Measurements from ENCODE around the gene SLC2A13.
A peak's percentile ranks its signal among the peaks of the same experiment; 100 is the strongest.

SLC2A13 gene

DNA sequence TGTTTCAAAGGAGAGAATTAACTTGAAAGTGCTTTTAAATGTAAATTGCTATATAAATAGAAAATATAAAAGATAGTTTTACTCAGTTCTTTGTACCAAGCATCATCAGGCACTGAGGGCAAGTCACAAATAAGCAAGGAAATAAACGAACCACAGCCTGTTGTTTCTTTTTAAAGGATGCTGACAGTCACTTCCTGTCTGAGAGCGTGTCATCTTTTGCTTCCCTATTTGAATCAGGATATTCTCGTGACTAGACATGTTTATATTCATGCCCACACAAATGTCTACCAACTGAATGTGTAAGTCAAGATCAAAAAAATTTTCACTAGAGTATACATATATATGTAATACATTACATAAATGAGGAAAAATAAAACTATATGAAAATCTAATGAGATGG is 31.4 kb upstream of the SLC2A13 start:
- H3K27ac ChIP-seq (ENCODE audit: low read depth, low read length, severe bottlenecking) = no peak overlapping the region
- no peak overlapping the region for H3K4me3 ChIP-seq (ENCODE audit: extremely low read depth, insufficient read depth, low read length, poor library complexity, severe bottlenecking)
- H3K4me1 ChIP-seq (ENCODE audit: control insufficient read depth, insufficient read depth, low read length, poor library complexity, severe bottlenecking) = no peaks in the 10 kb centered on the region
- no peaks in the 10 kb centered on the region for H3K36me3 ChIP-seq (ENCODE audit: control insufficient read depth, insufficient read depth, low read length)
- WGBS, 2 experiments (ENCODE audit: insufficient coverage in 2 of 2) = 80 to 83% methylated on average over 1 of the region's 3 CpGs
- no peaks in the 10 kb centered on the region for H3K9me3 ChIP-seq (ENCODE audit: control insufficient read depth, low read length)

DNA sequence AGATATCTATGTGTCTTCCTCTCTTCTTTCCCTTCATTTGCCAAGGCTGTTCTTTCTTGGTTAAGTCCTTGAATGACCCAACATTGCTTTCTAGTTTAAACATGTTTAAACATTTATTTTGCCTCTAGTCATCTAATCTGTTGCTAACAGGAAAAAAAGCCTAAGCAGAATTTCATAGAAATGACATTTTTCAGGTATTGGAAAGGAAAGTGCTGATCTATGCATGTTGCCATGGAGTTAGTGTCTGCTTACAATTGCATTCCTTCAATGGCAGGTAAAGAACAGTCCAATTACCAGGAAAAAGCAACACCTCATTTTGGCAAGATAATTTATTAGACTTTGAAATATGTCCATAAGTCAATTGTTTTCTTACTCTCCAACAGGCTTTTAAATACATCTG is 21.5 kb upstream of the SLC2A13 start:
- no peak overlapping the region for H3K27ac ChIP-seq (ENCODE audit: low read depth, low read length, severe bottlenecking)
- H3K9me3 ChIP-seq (ENCODE audit: control insufficient read depth, low read length) = no peaks in the 10 kb centered on the region
- H3K4me3 ChIP-seq (ENCODE audit: extremely low read depth, insufficient read depth, low read length, poor library complexity, severe bottlenecking) = no peak overlapping the region
- H3K36me3 ChIP-seq (ENCODE audit: control insufficient read depth, insufficient read depth, low read length) = no peaks in the 10 kb centered on the region
- no peaks in the 10 kb centered on the region for H3K4me1 ChIP-seq (ENCODE audit: control insufficient read depth, insufficient read depth, low read length, poor library complexity, severe bottlenecking)

DNA sequence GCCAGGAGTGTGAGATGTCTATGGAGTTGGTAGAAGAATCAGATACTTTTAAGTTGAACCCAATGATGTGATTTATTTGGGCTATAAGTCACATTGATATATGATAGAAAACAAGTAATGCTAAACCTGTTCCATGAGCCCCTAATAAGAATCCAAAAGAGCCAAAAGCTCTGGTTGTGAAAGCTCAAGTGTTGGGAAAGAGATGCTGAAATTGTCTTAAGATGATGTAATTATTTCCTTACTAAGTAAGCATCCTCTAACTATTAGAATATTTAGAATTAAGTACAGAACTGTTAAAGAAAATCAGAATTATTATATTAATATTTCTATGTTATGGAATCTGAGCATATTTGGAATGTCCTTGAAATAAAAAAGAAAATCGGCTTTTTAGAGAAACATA is 17.6 kb upstream of the SLC2A13 start:
- no peak overlapping the region for H3K27ac ChIP-seq (ENCODE audit: low read depth, low read length, severe bottlenecking)
- WGBS, 2 experiments (ENCODE audit: insufficient coverage in 2 of 2) = no CpG with 5 or more reads among the region's 1 CpG
- no peaks in the 10 kb centered on the region for H3K36me3 ChIP-seq (ENCODE audit: control insufficient read depth, insufficient read depth, low read length)
- no peaks in the 10 kb centered on the region for H3K9me3 ChIP-seq (ENCODE audit: control insufficient read depth, low read length)
- H3K4me3 ChIP-seq (ENCODE audit: extremely low read depth, insufficient read depth, low read length, poor library complexity, severe bottlenecking) = no peak overlapping the region
- no peaks in the 10 kb centered on the region for H3K4me1 ChIP-seq (ENCODE audit: control insufficient read depth, insufficient read depth, low read length, poor library complexity, severe bottlenecking)

GRCh38 chr12:40122842-40123241 is 17.0 kb upstream of the SLC2A13 start:
- WGBS, 2 experiments (ENCODE audit: insufficient coverage in 2 of 2) = 86% methylated on average over 1 of the region's 1 CpG; no CpG with 5 or more reads in 1 of the 2 experiments
- Histone ChIP-seq H3K4me3 (ENCODE audit: extremely low read depth, insufficient read depth, low read length, poor library complexity, severe bottlenecking) (no peak overlapping the region), H3K9me3 (ENCODE audit: control insufficient read depth, low read length) (no peaks in the 10 kb centered on the region), H3K36me3 (ENCODE audit: control insufficient read depth, insufficient read depth, low read length) (no peaks in the 10 kb centered on the region), H3K27ac (ENCODE audit: low read depth, low read length, severe bottlenecking) (no peak overlapping the region), H3K4me1 (ENCODE audit: control insufficient read depth, insufficient read depth, low read length, poor library complexity, severe bottlenecking) (no peaks in the 10 kb centered on the region)

DNA sequence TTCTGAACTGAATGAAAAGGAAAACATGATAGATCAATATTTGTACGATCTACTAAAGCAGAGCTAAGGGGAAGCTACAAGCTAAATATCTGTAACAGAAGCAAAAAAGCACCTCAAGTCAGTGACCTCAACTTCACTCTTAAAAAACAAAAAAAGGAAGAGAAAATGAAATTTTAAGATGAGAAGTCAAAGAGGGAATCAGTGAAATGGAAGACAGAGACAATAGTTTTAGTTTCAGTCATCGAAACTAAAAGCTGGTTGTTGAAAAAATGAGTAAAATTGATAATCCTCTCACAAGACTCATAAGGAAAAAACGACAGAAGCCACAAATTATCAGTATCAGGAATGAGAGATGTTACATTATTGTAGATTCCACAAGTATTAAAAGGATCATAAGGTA is 11.9 kb upstream of the SLC2A13 start:
- Histone ChIP-seq H3K9me3 (ENCODE audit: control insufficient read depth, low read length) (no peaks in the 10 kb centered on the region), H3K4me3 (ENCODE audit: extremely low read depth, insufficient read depth, low read length, poor library complexity, severe bottlenecking) (no peak overlapping the region), H3K36me3 (ENCODE audit: control insufficient read depth, insufficient read depth, low read length) (no peaks in the 10 kb centered on the region), H3K4me1 (ENCODE audit: control insufficient read depth, insufficient read depth, low read length, poor library complexity, severe bottlenecking) (no peaks in the 10 kb centered on the region), H3K27ac (ENCODE audit: low read depth, low read length, severe bottlenecking) (no peak overlapping the region)
- WGBS, 2 experiments (ENCODE audit: insufficient coverage in 2 of 2) = no CpG with 5 or more reads among the region's 3 CpGs

GRCh38 chr12:40110586-40110985 is 4.7 kb upstream of the SLC2A13 start:
- Histone ChIP-seq H3K4me3 (ENCODE audit: extremely low read depth, insufficient read depth, low read length, poor library complexity, severe bottlenecking) (no peak overlapping the region), H3K36me3 (ENCODE audit: control insufficient read depth, insufficient read depth, low read length) (no peaks in the 10 kb centered on the region), H3K4me1 (ENCODE audit: control insufficient read depth, insufficient read depth, low read length, poor library complexity, severe bottlenecking) (no peaks in the 10 kb centered on the region), H3K9me3 (ENCODE audit: control insufficient read depth, low read length) (no peaks in the 10 kb centered on the region), H3K27ac (ENCODE audit: low read depth, low read length, severe bottlenecking) (no peak overlapping the region)
- WGBS, 2 experiments (ENCODE audit: insufficient coverage in 2 of 2) = no CpG with 5 or more reads among the region's 1 CpG

DNA sequence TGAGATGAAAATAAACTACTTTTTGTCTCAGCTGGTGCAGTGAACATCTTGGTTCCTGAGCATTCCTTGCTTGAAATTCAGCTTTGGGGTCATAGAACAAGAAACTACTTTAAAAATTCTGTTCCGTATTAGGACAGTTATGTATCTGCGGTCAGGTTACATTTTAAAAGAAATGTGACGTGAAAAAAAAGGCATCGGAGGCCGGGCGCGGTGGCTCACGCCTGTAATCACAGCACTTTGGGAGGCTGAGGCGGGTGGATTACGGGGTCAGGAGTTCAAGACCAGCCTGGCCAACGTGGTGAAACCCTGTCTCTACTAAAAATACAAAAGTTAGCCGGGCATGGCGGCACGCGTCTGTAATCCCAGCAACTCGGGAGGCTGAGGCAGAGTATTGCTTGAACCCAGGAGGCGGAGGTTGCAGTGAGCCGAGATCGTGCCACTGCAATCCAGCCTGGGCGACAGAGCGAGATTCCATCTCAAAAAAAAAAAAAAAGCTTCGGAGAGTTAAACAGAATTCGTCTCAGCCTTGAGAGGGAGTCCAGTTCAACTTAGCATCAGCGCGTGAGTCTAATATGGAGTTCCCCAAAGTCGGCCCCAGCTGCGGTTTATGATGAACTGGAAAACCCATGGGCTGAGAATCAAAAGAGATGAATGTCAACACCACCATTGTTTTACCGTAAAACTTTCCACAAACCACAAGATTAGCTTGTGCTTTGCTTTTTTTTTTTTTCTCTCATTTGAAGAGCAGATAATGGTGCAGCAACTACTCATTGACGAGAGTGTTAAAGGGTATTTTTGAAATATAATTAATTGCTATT is 2.1 kb upstream of the SLC2A13 start:
- Histone ChIP-seq H3K4me3 (ENCODE audit: extremely low read depth, insufficient read depth, low read length, poor library complexity, severe bottlenecking) (no peak overlapping the region), H3K27ac (ENCODE audit: low read depth, low read length, severe bottlenecking) (no peak overlapping the region)
- WGBS, 2 experiments (ENCODE audit: insufficient coverage in 2 of 2) = 91 to 95% methylated on average over 18 to 26 of the region's 29 CpGs

DNA sequence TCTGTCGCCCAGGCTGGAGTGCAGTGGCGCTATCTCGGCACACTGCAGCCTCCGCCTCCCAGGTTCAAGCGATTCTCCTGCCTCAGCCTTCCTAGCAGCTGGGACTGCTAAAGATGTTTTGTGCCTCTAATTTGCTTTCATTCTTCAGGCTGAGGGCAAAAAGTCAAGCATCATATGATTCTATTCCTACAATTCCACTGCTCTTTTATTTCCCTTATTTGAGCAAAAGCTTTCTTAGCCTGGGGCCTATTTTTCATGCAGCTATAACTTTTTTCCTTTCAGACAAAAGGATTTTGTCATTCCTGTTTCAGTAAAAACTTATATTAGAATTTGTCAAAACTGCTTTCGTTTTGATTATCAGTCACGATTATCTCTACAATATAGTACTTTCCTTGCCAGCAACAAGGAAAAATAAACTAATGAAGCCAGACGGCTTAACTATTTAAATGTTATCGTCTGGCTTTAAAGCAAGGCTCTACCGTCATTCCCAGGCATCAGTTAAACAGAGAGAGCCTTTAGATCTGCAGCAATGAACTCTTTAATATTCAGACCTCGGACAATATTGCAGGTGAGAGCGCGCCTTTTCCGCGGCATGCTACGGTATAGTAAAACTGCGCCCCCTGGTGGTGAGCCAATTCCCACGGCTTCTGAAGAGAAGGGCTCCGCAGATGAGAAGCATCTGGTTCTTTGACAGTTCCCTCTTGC is 1.4 kb upstream of the SLC2A13 start:
- WGBS, 2 experiments (ENCODE audit: insufficient coverage in 2 of 2) = 31 to 39% methylated on average over 16 to 19 of the region's 19 CpGs
- no peaks in the 10 kb centered on the region for H3K36me3 ChIP-seq (ENCODE audit: control insufficient read depth, insufficient read depth, low read length)
- no peaks in the 10 kb centered on the region for H3K9me3 ChIP-seq (ENCODE audit: control insufficient read depth, low read length)
- H3K27ac ChIP-seq (ENCODE audit: low read depth, low read length, severe bottlenecking) = no peak overlapping the region
- peaks cover 11% of the 10 kb centered on the region for H3K4me1 ChIP-seq (ENCODE audit: control insufficient read depth, insufficient read depth, low read length, poor library complexity, severe bottlenecking)
- no peak overlapping the region for H3K4me3 ChIP-seq (ENCODE audit: extremely low read depth, insufficient read depth, low read length, poor library complexity, severe bottlenecking)

More for the DNA sequence above, 2.1 kb upstream of the SLC2A13 start:
- no peaks in the 10 kb centered on the region for H3K36me3 ChIP-seq (ENCODE audit: control insufficient read depth, insufficient read depth, low read length)
- no peaks in the 10 kb centered on the region for H3K9me3 ChIP-seq (ENCODE audit: control insufficient read depth, low read length)
- H3K4me1 ChIP-seq (ENCODE audit: control insufficient read depth, insufficient read depth, low read length, poor library complexity, severe bottlenecking) = peaks cover 9% of the 10 kb centered on the region

DNA sequence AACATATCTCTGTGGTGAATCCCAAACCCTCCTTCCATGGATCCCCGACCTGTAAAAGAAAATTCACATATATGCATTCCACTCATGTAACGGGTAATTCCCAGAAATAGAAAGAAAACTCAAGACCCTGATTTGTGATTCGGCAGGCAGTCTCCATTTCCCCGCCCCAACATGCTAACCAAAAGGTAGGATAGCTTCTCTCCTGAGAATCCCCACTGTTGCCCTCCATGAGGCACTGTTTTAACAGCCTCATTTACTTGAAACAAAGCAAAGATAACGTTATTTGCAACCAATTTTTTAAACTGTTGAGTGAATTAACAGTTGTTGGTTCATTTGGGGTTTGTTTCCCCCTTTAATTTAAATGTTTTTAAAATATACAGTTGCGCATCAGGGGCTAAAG is 774 bp upstream of the SLC2A13 start:
- WGBS, 2 experiments (ENCODE audit: insufficient coverage in 2 of 2) = 89 to 96% methylated on average over 2 to 3 of the region's 6 CpGs
- no peaks in the 10 kb centered on the region for H3K9me3 ChIP-seq (ENCODE audit: control insufficient read depth, low read length)
- H3K27ac ChIP-seq (ENCODE audit: low read depth, low read length, severe bottlenecking) = no peak overlapping the region
- H3K36me3 ChIP-seq (ENCODE audit: control insufficient read depth, insufficient read depth, low read length) = no peaks in the 10 kb centered on the region
- no peak overlapping the region for H3K4me3 ChIP-seq (ENCODE audit: extremely low read depth, insufficient read depth, low read length, poor library complexity, severe bottlenecking)
- peaks cover 11% of the 10 kb centered on the region for H3K4me1 ChIP-seq (ENCODE audit: control insufficient read depth, insufficient read depth, low read length, poor library complexity, severe bottlenecking)

DNA sequence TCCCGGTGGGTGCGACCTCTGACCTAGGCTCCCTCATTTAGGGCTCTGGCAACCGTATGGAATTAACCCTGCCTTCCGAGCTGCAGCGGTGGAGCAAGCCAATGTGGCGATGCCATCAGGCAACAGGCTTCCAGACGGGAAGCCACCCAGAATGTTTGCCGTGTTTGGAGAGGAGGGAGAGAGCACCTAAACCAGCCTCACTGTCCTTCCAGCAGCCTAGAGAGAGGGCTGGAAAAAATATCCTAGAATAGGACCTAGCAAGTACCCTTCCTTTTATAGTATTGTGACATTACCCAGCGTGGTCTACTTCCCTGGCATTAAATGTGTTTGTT is 287 bp upstream of the SLC2A13 start:
- peaks cover 11% of the 10 kb centered on the region for H3K4me1 ChIP-seq (ENCODE audit: control insufficient read depth, insufficient read depth, low read length, poor library complexity, severe bottlenecking)
- peak overlapping the region; percentile 72 for H3K4me3 ChIP-seq (ENCODE audit: extremely low read depth, insufficient read depth, low read length, poor library complexity, severe bottlenecking)
- 25 to 37% methylated on average over 4 to 7 of the region's 9 CpGs for WGBS, 2 experiments (ENCODE audit: insufficient coverage in 2 of 2)
- H3K27ac ChIP-seq (ENCODE audit: low read depth, low read length, severe bottlenecking) = no peak overlapping the region
- no peaks in the 10 kb centered on the region for H3K9me3 ChIP-seq (ENCODE audit: control insufficient read depth, low read length)
- H3K36me3 ChIP-seq (ENCODE audit: control insufficient read depth, insufficient read depth, low read length) = no peaks in the 10 kb centered on the region

GRCh38 chr12:40105265-40105514 is 691 bp downstream of the SLC2A13 start:
- peak overlapping the region; percentile 72 for H3K4me3 ChIP-seq (ENCODE audit: extremely low read depth, insufficient read depth, low read length, poor library complexity, severe bottlenecking)
- H3K27ac ChIP-seq (ENCODE audit: low read depth, low read length, severe bottlenecking) = peak overlapping the region; percentile 57
- H3K36me3 ChIP-seq (ENCODE audit: control insufficient read depth, insufficient read depth, low read length) = no peaks in the 10 kb centered on the region
- H3K9me3 ChIP-seq (ENCODE audit: control insufficient read depth, low read length) = no peaks in the 10 kb centered on the region
- WGBS, 2 experiments (ENCODE audit: insufficient coverage in 2 of 2) = 0 to 1% methylated on average over 22 to 23 of the region's 26 CpGs
- H3K4me1 ChIP-seq (ENCODE audit: control insufficient read depth, insufficient read depth, low read length, poor library complexity, severe bottlenecking) = peaks cover 11% of the 10 kb centered on the region
